K562 (cell line): ENCODE measurements around the gene LBHD2. TPM values are rescaled to one million over a fixed set of nuclear protein-coding genes. Genes with fewer than 3 reads are reported as not detected.

Experiments
- COPS2 ChIP-seq: fragments of 450-650 bp; conservative IDR thresholded peaks from 2 replicates; pipeline ENCODE4 v1.6.1; 2016; ENCODE audit warnings: mild to moderate bottlenecking, moderate library complexity
- E2F6 ChIP-seq, 2 experiments: IDR thresholded peaks; 2 replicates each; pipeline ENCODE4 v1.6.1; 2011; ENCODE audit warnings: borderline replicate concordance in 1 of 2, control low read depth in 1 of 2, low read depth in 1 of 2, low read length in 1 of 2, mild to moderate bottlenecking in 1 of 2, mixed read lengths in 1 of 2, moderate library complexity in 1 of 2; ENCODE audit not compliant: insufficient read depth in 1 of 2, insufficient read length in 1 of 2, poor library complexity in 1 of 2, severe bottlenecking in 1 of 2; ENCODE audit errors: extremely low read depth in 1 of 2
- HCFC1 ChIP-seq: IDR thresholded peaks from 2 replicates; pipeline ENCODE4 v1.6.1; 2012; ENCODE audit warnings: low read depth, low read length, improper control_type of control experiment
- SIN3A ChIP-seq, 2 experiments: fragments of 150-350 bp in 1 of 2; IDR thresholded peaks; 2 replicates each; pipeline ENCODE4 v1.6.1; 2011 to 2016; ENCODE audit warnings: borderline replicate concordance in 2 of 2, low read depth in 2 of 2, low read length in 2 of 2, mild to moderate bottlenecking in 2 of 2, moderate library complexity in 2 of 2; ENCODE audit not compliant: control insufficient read depth in 1 of 2
- TGIF2 ChIP-seq: sonication (generic); formaldehyde crosslinking; IDR thresholded peaks from 2 replicates; pipeline ENCODE4 v1.8.1; 2022; ENCODE audit warnings: mild to moderate bottlenecking, missing genetic modification reagents, moderate library complexity
- TSC22D4 ChIP-seq: fragments of 450-650 bp; IDR thresholded peaks from 2 replicates; pipeline ENCODE4 v1.6.1; 2016; ENCODE audit warnings: missing genetic modification characterization, missing biosample characterization, control low read depth
- ZBTB40 ChIP-seq, 2 experiments: fragments of 450-650 bp in 1 of 2; sonication (generic) in 1 of 2; formaldehyde crosslinking in 1 of 2; IDR thresholded peaks; 2 replicates each; pipeline versions ENCODE4 v1.7.1 to v1.9.0; 2016 to 2022; ENCODE audit warnings: inconsistent platforms in 1 of 2, mild to moderate bottlenecking in 1 of 2, missing genetic modification reagents in 1 of 2
- polyA plus RNA-seq, 8 experiments: library from polyadenylated mRNA; depleted of rRNA in 4 of 8; stranded (reverse) in 5 of 8; unstranded in 3 of 8; fragments of >200 nt; fragmentation: Nextera tagmentation in 2 of 8; fragmentation: Illumina TruSeq in 1 of 8; extraction: Ambion mirVana in 2 of 8; extraction: Trizol in 1 of 8; gene quantifications; 2 replicates each; pipeline versions ENCODE4 v1.2.1 to v1.2.3, GENCODE V29; 2011 to 2014; ENCODE audit warnings: inconsistent platforms in 1 of 8, missing spikeins in 1 of 8
- total RNA-seq, 7 experiments: library from RNA; depleted of rRNA in 6 of 7; stranded (reverse); fragments of >200 nt in 6 of 7; fragmentation: Illumina TruSeq in 2 of 7; extraction: Trizol in 2 of 7; gene quantifications; 2 replicates each; pipeline versions ENCODE4 v1.2.1 to v1.2.3, GENCODE V29; 2011 to 2021; ENCODE audit warnings: low replicate concordance in 1 of 7

Gene LBHD2
- total and polyA plus RNA-seq, 9 of the 15 experiments (the other 6 are each of a cell fraction or from before 2014, with no cell fraction given), result not detected

- TF ChIP-seq COPS2, result no peak
- no peak for TF ChIP-seq TGIF2 (CRISPR knock-in tag)
- no peak for TF ChIP-seq SIN3A (IDR thresholded peaks at IDR 0.05; ENCODE audit: borderline replicate concordance in 2 of 2, control insufficient read depth in 1 of 2, low read depth in 2 of 2, low read length in 2 of 2)
- TF ChIP-seq ZBTB40 (IDR thresholded peaks at IDR 0.05), result no peak
- no peak for TF ChIP-seq ZBTB40 (CRISPR knock-in tag; IDR thresholded peaks at IDR 0.05)
- no peak for TF ChIP-seq TSC22D4 (tag)
- TF ChIP-seq HCFC1, result no peak
- TF ChIP-seq E2F6 (IDR thresholded peaks at IDR 0.05; ENCODE audit: borderline replicate concordance in 1 of 2, extremely low read depth in 1 of 2, insufficient read depth in 1 of 2, insufficient read length in 1 of 2, low read depth in 1 of 2, low read length in 1 of 2, poor library complexity in 1 of 2, severe bottlenecking in 1 of 2), result peak; percentile 62 to 68
Observed at GRCh38 chr14:103107941-103108748, 24.1 kb downstream of the LBHD2 start (continued).
